ENCODE data around the gene SPARC.

- TF ChIP-seq TOX (CRISPR knock-in tag; IDR thresholded peaks at IDR 0.05; ENCODE audit: borderline replicate concordance), result no peak
- no peak for TF ChIP-seq CSDC2 (CRISPR knock-in tag; IDR thresholded peaks at IDR 0.05)
- TF ChIP-seq ZFP3 (CRISPR knock-in tag; IDR thresholded peaks at IDR 0.05), result no peak
- no peak for TF ChIP-seq PATZ1 (CRISPR knock-in tag; IDR thresholded peaks at IDR 0.05; ENCODE audit: borderline replicate concordance)
Observed at GRCh38 chr5:151663617-151664293, 23.0 kb downstream of the SPARC start.
